ENCODE results near the gene THAP9.
"Not testable (repeated sequence)": the region's sequence is repeated elsewhere in the genome, so short reads cannot be mapped to it uniquely, and the experiment has no call there.

Gene THAP9

DNA sequence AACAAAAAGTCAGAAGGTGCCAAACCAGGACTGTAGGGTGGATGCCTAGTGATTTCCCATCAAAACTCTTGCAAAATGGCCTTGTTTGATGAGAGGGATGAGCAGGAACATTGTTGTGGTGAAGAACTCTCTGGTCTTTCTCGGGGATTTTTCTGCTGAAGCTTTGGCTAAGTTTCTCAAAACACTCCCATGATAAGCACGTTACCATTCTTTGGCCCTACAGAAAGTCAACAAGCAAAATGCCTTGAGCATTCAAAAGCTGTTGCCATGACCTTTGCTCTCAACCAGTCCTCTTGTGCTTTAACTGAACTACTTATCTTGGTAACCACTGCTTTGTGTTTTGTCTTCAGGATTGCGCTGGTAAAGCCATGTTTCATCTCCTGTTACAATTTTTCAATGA, 6.6 kb upstream of the THAP9 start:
- DNase-seq: no peak

GRCh38 chr4:82896755-82897154, 3.8 kb upstream of the THAP9 start:
- DNase-seq: no peak

DNA sequence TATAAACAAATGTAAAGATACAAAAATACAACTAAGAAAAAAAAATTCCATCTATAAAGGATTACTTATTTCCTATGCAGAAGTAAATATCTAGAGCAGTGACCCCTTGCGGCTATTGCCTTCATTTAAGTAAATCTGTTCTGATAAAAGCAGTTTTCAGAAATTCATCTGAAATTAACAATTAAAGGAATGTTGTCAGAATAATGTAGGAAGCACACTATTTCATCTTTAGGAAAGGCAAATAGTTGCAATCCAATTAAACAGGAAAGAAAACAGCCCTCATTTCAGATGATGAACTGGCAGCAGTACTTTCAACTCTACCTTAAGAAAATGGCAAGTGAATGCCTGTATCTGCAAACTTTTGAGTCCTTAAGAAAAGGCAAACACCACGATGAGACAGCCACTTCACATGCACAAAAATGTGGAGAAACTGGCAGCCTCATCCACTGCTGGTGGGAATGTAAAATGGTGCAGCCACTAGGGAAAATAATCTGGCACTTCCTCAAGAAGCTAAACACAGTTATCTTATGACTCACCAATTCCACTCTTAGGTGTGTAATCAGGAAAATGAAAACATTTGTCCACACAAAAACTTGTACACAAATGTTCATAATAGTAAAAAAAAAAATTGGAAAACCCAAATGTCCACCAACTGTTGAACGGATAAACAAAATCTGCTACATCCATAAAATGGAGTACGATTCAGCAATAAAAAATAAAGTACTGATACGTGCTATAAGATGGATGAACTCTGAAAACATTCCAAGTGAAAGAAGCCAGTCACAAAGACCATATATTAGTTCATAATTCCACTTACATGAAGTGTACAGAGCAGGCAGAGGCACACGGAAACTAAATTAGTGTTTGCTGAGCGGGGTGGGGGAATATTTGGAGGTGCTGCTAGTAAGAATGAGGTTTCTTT, 2.0 kb upstream of the THAP9 start:
- DNase-seq: peak in 2 of 5 experiments; percentile 9 to 43

GRCh38 chr4:82899374-82900065, 1.0 kb upstream of the THAP9 start:
- DNase-seq: no peak

DNA sequence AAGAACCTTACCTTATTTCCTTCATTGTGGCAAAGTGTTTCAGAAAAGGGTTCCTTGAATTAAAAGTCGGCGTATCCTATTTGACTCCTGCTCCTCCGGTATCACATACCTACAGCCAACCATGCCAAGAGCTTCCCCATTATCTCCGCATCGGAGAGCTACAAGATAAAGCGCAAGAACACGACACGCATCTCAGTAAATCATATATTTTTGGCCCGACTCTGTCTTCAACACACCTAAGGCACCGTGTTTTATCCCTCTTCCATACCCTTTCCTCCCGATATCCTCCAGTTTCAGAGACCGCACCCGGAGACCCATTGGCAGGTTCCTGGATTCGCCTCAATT, 497 bp upstream of the THAP9 start:
- peak in 1 of 5 experiments; percentile 64 for DNase-seq

GRCh38 chr4:82901183-82901718, 716 bp downstream of the THAP9 start:
- no peak for DNase-seq

DNA sequence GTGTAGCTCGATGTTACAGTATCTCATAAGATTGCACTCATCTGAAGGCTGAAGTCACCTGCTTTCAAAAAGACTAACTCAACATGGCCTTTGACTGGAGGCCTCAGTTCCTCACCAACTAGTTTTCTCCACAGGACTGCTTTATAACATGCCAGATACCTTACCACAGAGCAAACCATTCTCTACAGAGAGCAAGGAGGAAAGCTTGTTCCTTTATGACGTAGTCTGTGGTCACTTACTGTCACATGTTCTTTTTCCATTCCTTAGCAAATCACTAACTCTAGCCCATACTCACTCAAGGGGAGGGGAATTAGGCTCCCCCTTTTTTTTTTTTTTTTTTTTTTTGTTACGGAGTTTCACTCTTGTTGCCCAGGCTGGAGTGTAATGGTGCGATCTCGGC, 3.2 kb downstream of the THAP9 start:
- peak in 1 of 5 experiments; percentile 76 for DNase-seq

GRCh38 chr4:82905205-82905604, 4.7 kb downstream of the THAP9 start:
- peak in 2 of 5 experiments; percentile 11 to 89 for DNase-seq

DNA sequence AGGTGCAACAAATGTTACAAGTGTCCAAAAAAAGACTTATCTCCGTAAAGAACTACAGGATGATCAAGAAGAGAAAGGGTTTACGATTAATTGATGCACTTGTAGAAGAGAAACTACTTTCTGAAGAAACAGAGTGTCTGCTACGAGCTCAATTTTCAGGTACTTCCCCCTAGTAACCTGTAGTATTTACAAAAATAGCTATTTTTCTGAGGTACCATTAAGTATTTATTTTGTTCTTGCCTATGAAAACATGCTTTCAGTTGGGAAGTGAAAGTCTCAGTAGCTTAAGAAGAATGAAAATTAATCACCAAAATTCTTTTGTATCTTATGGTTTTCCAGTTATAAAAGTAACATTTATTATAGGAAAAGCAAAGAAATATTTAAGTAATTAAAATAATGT, 5.9 kb downstream of the THAP9 start:
- DNase-seq: no peak

- no peak for DNase-seq
Measured at GRCh38 chr4:82909326-82909725, 8.8 kb downstream of the THAP9 start.

GRCh38 chr4:82913305-82913704, 12.8 kb downstream of the THAP9 start:
- DNase-seq: no peak

GRCh38 chr4:82913968-82914367, 13.4 kb downstream of the THAP9 start:
- not testable (repeated sequence) for DNase-seq

DNA sequence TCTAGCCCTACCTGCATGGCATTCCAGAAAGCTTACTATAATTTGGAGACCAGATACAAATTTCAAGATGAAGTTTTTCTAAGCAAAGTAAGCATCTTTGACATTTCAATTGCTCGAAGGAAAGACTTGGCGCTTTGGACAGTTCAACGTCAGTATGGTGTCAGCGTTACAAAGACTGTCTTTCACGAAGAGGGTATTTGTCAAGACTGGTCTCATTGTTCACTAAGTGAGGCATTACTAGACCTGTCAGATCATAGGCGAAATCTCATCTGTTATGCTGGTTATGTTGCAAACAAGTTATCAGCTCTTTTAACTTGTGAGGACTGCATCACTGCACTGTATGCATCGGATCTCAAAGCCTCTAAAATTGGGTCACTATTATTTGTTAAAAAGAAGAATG, 17.6 kb downstream of the THAP9 start:
- DNase-seq: no peak

DNA sequence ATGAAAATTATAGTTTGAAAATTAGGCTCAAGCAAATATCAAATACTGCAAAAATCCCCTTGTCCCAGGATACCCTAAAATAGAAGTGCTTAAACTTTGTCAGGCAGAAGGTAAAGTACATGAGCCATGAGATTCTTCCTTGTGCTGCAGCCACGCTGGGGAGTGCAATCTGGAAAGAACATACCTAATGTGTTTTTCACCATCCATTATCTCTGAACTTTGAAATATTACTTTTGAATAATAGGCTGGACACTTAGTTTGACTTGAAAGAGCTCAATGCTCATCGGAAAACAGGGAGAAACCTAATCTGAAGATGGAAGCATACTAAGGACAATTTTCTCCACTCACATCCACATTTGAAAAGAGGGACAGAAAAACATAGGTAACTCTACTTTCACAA, 18.9 kb downstream of the THAP9 start:
- no peak for DNase-seq

- DNase-seq: no peak
Measured at GRCh38 chr4:82921795-82922194, 21.3 kb downstream of the THAP9 start.

- no peak for DNase-seq
Measured at GRCh38 chr4:82930848-82931755, 30.6 kb downstream of the THAP9 start.

DNA sequence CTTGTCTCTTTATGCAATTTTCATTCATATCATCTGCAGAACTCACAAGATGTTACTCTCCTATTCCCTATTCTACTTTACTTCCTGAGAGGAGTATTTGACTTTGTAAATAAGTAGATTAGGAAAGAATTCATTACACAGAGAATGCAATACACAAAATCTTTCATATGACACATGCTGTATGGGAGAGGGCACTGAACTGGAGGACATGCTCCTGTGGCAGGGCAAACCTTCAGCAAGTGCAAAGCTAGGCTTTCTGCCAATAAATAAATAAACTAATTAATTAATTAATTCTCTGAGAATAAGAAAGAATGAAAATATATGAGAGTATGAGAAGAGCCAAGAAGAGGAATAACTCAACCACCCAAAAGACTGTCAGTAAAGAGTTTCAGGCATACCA, 33.9 kb downstream of the THAP9 start:
- no peak for DNase-seq

DNA sequence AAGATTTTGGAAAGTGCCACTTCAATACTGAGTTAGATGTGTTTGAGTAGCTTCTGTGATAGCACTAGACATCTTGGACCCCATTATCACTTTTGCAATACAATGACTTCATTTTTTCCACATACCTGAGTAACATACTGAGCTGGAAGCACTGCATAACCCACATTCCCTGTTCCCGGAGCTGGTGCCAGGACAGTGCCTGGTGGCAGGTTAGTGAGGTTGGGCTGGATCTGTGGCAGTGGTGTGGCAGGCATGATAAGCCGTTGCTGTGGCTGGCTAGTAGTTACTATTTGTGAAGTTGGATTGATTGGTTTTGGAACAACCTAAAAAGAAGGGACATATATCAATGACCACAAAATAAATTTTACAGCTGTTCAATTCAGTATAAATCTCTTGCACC, 38.9 kb downstream of the THAP9 start:
- no peak for DNase-seq

GRCh38 chr4:82947498-82947897, 47.0 kb downstream of the THAP9 start:
- DNase-seq: no peak

GRCh38 chr4:82948647-82949204, 48.2 kb downstream of the THAP9 start:
- no peak for DNase-seq

DNA sequence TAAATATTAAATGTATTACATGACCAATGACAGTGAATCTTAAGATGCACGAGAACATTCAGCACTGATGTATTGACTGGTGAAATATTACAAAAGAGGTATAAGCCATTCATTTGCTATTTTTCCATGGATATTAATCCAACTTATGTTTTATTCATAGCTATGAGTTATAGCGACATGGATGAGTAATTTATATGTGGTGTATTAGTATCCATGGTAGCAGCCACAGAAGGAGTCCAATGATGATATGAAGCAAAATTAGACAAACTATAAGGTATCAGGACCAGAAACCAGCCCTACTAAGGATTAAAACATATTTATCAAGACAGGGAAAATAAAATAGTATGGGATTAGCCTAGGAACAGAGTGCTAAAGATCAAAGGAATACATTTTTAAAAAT, 50.7 kb downstream of the THAP9 start:
- DNase-seq: no peak

DNA sequence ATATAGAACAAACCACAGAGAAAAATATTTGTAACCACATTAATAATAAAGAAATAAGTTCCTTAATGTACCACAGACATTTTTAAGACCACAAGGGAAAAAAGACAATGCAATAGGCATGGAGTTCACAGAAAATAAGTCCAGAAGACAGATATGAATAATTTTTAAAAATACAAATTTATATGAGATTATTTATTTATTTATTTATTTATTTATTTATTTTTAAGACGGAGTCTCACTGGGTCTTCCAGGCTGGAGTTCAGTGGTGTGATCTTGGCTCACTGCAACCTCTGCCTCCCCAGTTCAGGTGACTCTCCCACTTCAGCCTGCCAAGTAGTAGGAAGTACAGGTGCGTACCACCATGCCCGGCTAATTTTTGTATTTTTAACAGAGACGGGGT, 53.7 kb downstream of the THAP9 start:
- DNase-seq: no peak
